ENCODE data around the gene THRB.

THRB gene

DNA sequence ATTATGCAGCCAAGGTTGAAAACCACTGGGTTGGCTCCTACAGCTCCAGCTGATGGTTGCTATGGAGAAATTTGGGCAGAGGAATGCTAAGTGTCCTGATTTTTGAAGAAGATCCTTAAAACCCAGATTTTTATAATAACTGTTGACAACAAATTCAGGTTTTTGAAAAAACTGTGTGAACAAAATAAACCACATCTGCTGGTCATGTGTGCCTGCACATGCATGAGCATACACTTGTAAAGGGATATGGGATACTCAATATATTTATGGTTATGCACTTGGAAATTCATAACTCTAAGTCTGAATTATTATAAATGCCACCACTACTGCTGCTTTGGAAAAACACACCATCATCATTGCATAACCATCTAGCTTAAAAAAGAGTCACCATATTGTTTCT lies 133.7 kb downstream of the THRB start:
- Histone ChIP-seq H3K9me3 (ENCODE audit: insufficient read depth, low read depth, low read length) (no peaks in the 10 kb centered on the region), H3K27me3 (ENCODE audit: insufficient read depth, low read length, poor library complexity, severe bottlenecking) (no peaks in the 10 kb centered on the region), H3K36me3 (ENCODE audit: insufficient read depth, low read length) (no peaks in the 10 kb centered on the region), H2AFZ (ENCODE audit: low read length) (no peak overlapping the region), H3K9ac (ENCODE audit: low read depth, low read length, poor library complexity, severe bottlenecking) (no peak overlapping the region), H3K9me2 (replicated peaks; ENCODE audit: low read depth, low read length) (no peaks in the 10 kb centered on the region), H3F3A (ENCODE audit: low read depth) (no peaks in the 10 kb centered on the region), H3K4me1 (ENCODE audit: insufficient read depth, low read length, poor library complexity, severe bottlenecking) (no peaks in the 10 kb centered on the region), H3K4me3 (ENCODE audit: low read length, poor library complexity, severe bottlenecking) (no peak overlapping the region), H4K20me1 (ENCODE audit: insufficient read depth, low read length, poor library complexity, severe bottlenecking) (no peaks in the 10 kb centered on the region), H3K79me2 (ENCODE audit: insufficient read depth, low read length) (no peaks in the 10 kb centered on the region), H3K4me2 (ENCODE audit: low read depth, low read length, poor library complexity, severe bottlenecking) (no peak overlapping the region)
- TF ChIP-seq EZH2phosphoT487 (IDR thresholded peaks at IDR 0.05; ENCODE audit: borderline replicate concordance) = no peak
- TF ChIP-seq, protein P1, sequence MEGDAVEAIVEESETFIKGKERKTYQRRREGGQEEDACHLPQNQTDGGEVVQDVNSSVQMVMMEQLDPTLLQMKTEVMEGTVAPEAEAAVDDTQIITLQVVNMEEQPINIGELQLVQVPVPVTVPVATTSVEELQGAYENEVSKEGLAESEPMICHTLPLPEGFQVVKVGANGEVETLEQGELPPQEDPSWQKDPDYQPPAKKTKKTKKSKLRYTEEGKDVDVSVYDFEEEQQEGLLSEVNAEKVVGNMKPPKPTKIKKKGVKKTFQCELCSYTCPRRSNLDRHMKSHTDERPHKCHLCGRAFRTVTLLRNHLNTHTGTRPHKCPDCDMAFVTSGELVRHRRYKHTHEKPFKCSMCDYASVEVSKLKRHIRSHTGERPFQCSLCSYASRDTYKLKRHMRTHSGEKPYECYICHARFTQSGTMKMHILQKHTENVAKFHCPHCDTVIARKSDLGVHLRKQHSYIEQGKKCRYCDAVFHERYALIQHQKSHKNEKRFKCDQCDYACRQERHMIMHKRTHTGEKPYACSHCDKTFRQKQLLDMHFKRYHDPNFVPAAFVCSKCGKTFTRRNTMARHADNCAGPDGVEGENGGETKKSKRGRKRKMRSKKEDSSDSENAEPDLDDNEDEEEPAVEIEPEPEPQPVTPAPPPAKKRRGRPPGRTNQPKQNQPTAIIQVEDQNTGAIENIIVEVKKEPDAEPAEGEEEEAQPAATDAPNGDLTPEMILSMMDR (conservative IDR thresholded peaks at IDR 0.05; ENCODE audit: low read length) = no peak

DNA sequence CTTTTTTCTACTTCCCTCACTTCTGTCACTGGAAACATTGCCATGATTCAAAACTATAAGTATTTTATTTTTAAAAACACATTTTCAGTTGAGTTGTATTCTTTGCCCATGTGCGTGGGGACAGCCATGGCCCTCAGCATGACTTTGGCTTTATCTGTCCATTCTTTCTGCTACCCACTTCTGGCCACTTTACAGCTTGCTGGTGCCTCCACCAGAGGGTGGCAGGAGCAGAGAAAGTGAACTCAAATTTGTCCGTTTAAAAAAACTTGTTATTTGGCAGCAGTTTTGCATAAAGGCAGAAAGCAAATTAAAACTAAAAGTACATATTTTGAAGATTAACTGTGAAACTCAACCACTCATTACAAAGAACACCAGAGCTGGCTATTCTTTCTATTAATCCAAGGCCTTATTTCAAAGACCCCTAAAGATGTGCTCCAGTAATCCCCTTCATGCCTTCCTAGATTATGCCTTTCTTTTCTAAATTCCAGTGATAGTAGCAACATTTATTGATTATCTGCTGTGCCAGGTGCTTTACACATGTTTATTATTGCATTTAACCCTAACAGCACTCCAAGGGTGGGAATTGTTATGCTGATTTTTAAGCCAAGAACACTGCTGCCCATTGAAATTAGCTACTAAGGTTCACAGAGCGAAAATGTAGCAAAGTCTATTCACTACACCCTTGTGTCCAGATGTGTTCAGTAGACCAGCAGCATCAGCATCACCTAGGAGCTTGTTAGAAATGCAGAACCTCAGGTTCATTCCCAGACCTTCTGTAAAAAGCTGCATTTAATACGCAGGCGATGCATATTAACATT lies 134.8 kb downstream of the THRB start:
- Histone ChIP-seq H3K4me2 (ENCODE audit: low read depth, low read length, poor library complexity, severe bottlenecking) (no peak overlapping the region), H3K9ac (ENCODE audit: low read depth, low read length, poor library complexity, severe bottlenecking) (no peak overlapping the region), H4K20me1 (ENCODE audit: insufficient read depth, low read length, poor library complexity, severe bottlenecking) (no peaks in the 10 kb centered on the region), H3K4me3 (ENCODE audit: low read length, poor library complexity, severe bottlenecking) (no peak overlapping the region), H3K79me2 (ENCODE audit: insufficient read depth, low read length) (no peaks in the 10 kb centered on the region), H3K27me3 (ENCODE audit: insufficient read depth, low read length, poor library complexity, severe bottlenecking) (no peaks in the 10 kb centered on the region), H3K9me3 (ENCODE audit: insufficient read depth, low read depth, low read length) (no peaks in the 10 kb centered on the region), H2AFZ (ENCODE audit: low read length) (no peak overlapping the region), H3F3A (ENCODE audit: low read depth) (no peaks in the 10 kb centered on the region), H3K36me3 (ENCODE audit: insufficient read depth, low read length) (no peaks in the 10 kb centered on the region), H3K4me1 (ENCODE audit: insufficient read depth, low read length, poor library complexity, severe bottlenecking) (no peaks in the 10 kb centered on the region), H3K9me2 (replicated peaks; ENCODE audit: low read depth, low read length) (no peaks in the 10 kb centered on the region)
- TF ChIP-seq, protein P1 (conservative IDR thresholded peaks at IDR 0.05; ENCODE audit: low read length) = no peak
- TF ChIP-seq EZH2phosphoT487 (IDR thresholded peaks at IDR 0.05; ENCODE audit: borderline replicate concordance) = no peak

DNA sequence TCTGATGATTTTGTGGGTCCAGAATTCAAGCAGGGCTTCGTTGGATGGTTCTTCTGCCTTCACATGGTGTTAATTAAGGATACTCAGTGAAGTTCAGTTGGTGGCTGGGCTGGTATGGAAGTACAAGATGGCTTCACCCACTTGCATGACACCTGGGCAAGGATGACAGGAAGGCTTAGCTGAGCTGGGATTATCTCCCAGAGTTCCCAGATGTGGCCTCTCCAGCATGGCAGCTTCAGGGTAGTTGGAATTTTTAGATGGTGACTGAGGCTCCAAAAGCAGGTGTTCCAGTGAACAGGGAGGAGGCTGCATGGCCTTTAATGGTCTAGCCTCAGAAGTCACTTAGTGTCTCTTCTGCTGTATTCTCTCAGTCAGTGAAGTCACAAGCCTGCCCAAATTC lies 135.5 kb downstream of the THRB start:
- Histone ChIP-seq H3F3A (ENCODE audit: low read depth) (no peaks in the 10 kb centered on the region), H4K20me1 (ENCODE audit: insufficient read depth, low read length, poor library complexity, severe bottlenecking) (no peaks in the 10 kb centered on the region), H2AFZ (ENCODE audit: low read length) (no peak overlapping the region), H3K9me2 (replicated peaks; ENCODE audit: low read depth, low read length) (no peaks in the 10 kb centered on the region), H3K36me3 (ENCODE audit: insufficient read depth, low read length) (no peaks in the 10 kb centered on the region), H3K27me3 (ENCODE audit: insufficient read depth, low read length, poor library complexity, severe bottlenecking) (no peaks in the 10 kb centered on the region), H3K4me1 (ENCODE audit: insufficient read depth, low read length, poor library complexity, severe bottlenecking) (no peaks in the 10 kb centered on the region), H3K4me3 (ENCODE audit: low read length, poor library complexity, severe bottlenecking) (no peak overlapping the region), H3K9me3 (ENCODE audit: insufficient read depth, low read depth, low read length) (no peaks in the 10 kb centered on the region), H3K9ac (ENCODE audit: low read depth, low read length, poor library complexity, severe bottlenecking) (no peak overlapping the region), H3K79me2 (ENCODE audit: insufficient read depth, low read length) (no peaks in the 10 kb centered on the region), H3K4me2 (ENCODE audit: low read depth, low read length, poor library complexity, severe bottlenecking) (no peak overlapping the region)
- TF ChIP-seq EZH2phosphoT487 (IDR thresholded peaks at IDR 0.05; ENCODE audit: borderline replicate concordance) = no peak
- TF ChIP-seq, protein P1 (conservative IDR thresholded peaks at IDR 0.05; ENCODE audit: low read length) = no peak

Data from Loucy (cell line).